GM12875 (cell line): ENCODE measurements around the gene HPS1.

Source experiments
- H3K4me3 ChIP-seq: one replicate; pipeline ENCODE4 v1.5.1; 2011; ENCODE audit warnings: low read depth, low read length, control low read depth
- CTCF ChIP-seq: IDR thresholded peaks from 2 replicates; pipeline ENCODE4 v1.5.1; 2011; ENCODE audit warnings: low read depth, mild to moderate bottlenecking, control low read depth, inconsistent platforms, low read length, moderate library complexity, borderline replicate concordance; ENCODE audit not compliant: insufficient read depth

The HPS1 gene

GRCh38 chr10:98380493-98381339 lies 66.0 kb downstream of the HPS1 start:
- no peak overlapping the region for H3K4me3 ChIP-seq
- TF ChIP-seq CTCF = no peak

GRCh38 chr10:98378722-98379121 lies 68.0 kb downstream of the HPS1 start:
- no peak for TF ChIP-seq CTCF
- H3K4me3 ChIP-seq = no peak overlapping the region

GRCh38 chr10:98377536-98377935 lies 69.2 kb downstream of the HPS1 start:
- no peak for TF ChIP-seq CTCF
- no peak overlapping the region for H3K4me3 ChIP-seq

GRCh38 chr10:98377001-98377400 lies 69.7 kb downstream of the HPS1 start:
- TF ChIP-seq CTCF = no peak
- H3K4me3 ChIP-seq = no peak overlapping the region

- TF ChIP-seq CTCF = no peak
These were observed 70.2 kb downstream of the HPS1 start for GRCh38 chr10:98376485-98376884.

GRCh38 chr10:98374217-98374985 lies 72.3 kb downstream of the HPS1 start:
- H3K4me3 ChIP-seq = no peak overlapping the region
- TF ChIP-seq CTCF = no peak

More at GRCh38 chr10:98376485-98376884, 70.2 kb downstream of the HPS1 start:
- no peak overlapping the region for H3K4me3 ChIP-seq
